H9 (cell line): Measurements from ENCODE around the gene PPARGC1A. TPM values are rescaled to one million over a fixed set of nuclear protein-coding genes. Genes with fewer than 3 reads are reported as not detected.
A peak's percentile ranks its signal among the peaks of the same experiment; 100 is the strongest.

Experiments used
- DNase-seq: peaks from one replicate; pipeline ENCODE4 v3.0.0-alpha.2; 2017
- H2AFZ ChIP-seq: one replicate; pipeline ENCODE4 v1.6.1; 2013; ENCODE audit warnings: mild to moderate bottlenecking, low read length, control low read depth, moderate library complexity
- H2AK5ac ChIP-seq: 2 replicates; pipeline ENCODE4 v1.6.1; 2013; ENCODE audit warnings: low read length, control low read depth, mixed read lengths; ENCODE audit not compliant: insufficient read length
- H2BK120ac ChIP-seq: one replicate; pipeline ENCODE4 v1.6.1; 2013; ENCODE audit warnings: low read depth, mild to moderate bottlenecking, low read length, control low read depth, inconsistent platforms; ENCODE audit not compliant: poor library complexity, severe bottlenecking
- H2BK12ac ChIP-seq: 2 replicates; pipeline ENCODE4 v1.6.1; 2013; ENCODE audit warnings: low read length, control low read depth, mixed read lengths, low read depth; ENCODE audit not compliant: insufficient read length
- H2BK15ac ChIP-seq: 2 replicates; pipeline ENCODE4 v1.6.1; 2013; ENCODE audit warnings: low read depth, low read length, control low read depth
- H2BK20ac ChIP-seq: one replicate; pipeline ENCODE4 v1.6.1; 2013; ENCODE audit warnings: low read depth, mild to moderate bottlenecking, low read length, control low read depth, inconsistent platforms; ENCODE audit not compliant: poor library complexity, severe bottlenecking
- H2BK5ac ChIP-seq: 2 replicates; pipeline ENCODE4 v1.6.1; 2013; ENCODE audit warnings: low read length, control low read depth, mixed read lengths; ENCODE audit not compliant: insufficient read length
- H3K14ac ChIP-seq: 2 replicates; pipeline ENCODE4 v1.6.1; 2013; ENCODE audit warnings: low read length, control low read depth; ENCODE audit not compliant: insufficient read depth
- H3K18ac ChIP-seq: 2 replicates; pipeline ENCODE4 v1.6.1; 2013; ENCODE audit warnings: low read depth, mild to moderate bottlenecking, mixed read lengths, low read length, control low read depth; ENCODE audit not compliant: insufficient read length
- H3K23ac ChIP-seq: 2 replicates; pipeline ENCODE4 v1.6.1; 2013; ENCODE audit warnings: low read length, control low read depth, mixed read lengths, low read depth; ENCODE audit not compliant: insufficient read length
- H3K23me2 ChIP-seq: 2 replicates; pipeline ENCODE4 v1.6.1; 2013; ENCODE audit warnings: low read depth, mild to moderate bottlenecking, mixed read lengths, low read length, control low read depth; ENCODE audit not compliant: insufficient read length, poor library complexity, severe bottlenecking
- H3K27ac ChIP-seq: 2 replicates; pipeline ENCODE4 v1.5.1; 2013; ENCODE audit warnings: low read length, control low read depth, mixed read lengths, low read depth; ENCODE audit not compliant: insufficient read length
- H3K27me3 ChIP-seq: 2 replicates; pipeline ENCODE4 v1.6.1; 2013; ENCODE audit warnings: low read length, control low read depth, inconsistent platforms; ENCODE audit not compliant: insufficient read depth
- H3K4ac ChIP-seq: 2 replicates; pipeline ENCODE4 v1.6.1; 2013; ENCODE audit warnings: low read depth, mild to moderate bottlenecking, control low read depth, inconsistent platforms, low read length, moderate library complexity
- H3K4me1 ChIP-seq: 2 replicates; pipeline ENCODE4 v1.6.1; 2013; ENCODE audit warnings: low read length, control low read depth, inconsistent platforms; ENCODE audit not compliant: insufficient read depth
- H3K4me2 ChIP-seq: 2 replicates; pipeline ENCODE4 v1.6.1; 2013; ENCODE audit warnings: low read length, control low read depth, mixed read lengths; ENCODE audit not compliant: insufficient read length, insufficient read depth
- H3K56ac ChIP-seq: 2 replicates; pipeline ENCODE4 v1.6.1; 2013; ENCODE audit warnings: low read depth, mild to moderate bottlenecking, mixed read lengths, low read length, control low read depth; ENCODE audit not compliant: insufficient read length
- H3K79me1 ChIP-seq: 2 replicates; pipeline ENCODE4 v1.6.1; 2013; ENCODE audit warnings: low read depth, mild to moderate bottlenecking, moderate library complexity, low read length, control low read depth, inconsistent platforms; ENCODE audit not compliant: insufficient read depth, poor library complexity, severe bottlenecking
- H3K79me2 ChIP-seq: 2 replicates; pipeline ENCODE4 v1.6.1; 2013; ENCODE audit warnings: low read length, control low read depth, inconsistent platforms; ENCODE audit not compliant: insufficient read depth
- H3K9ac ChIP-seq: 2 replicates; pipeline ENCODE4 v1.6.1; 2013; ENCODE audit warnings: low read length, control low read depth, mixed read lengths; ENCODE audit not compliant: insufficient read length; ENCODE audit errors: extremely low read depth
- H3K9me3 ChIP-seq: one replicate; pipeline ENCODE4 v1.6.1; 2013; ENCODE audit warnings: low read depth, low read length, inconsistent platforms; ENCODE audit not compliant: control insufficient read depth
- H3T11ph ChIP-seq: one replicate; pipeline ENCODE4 v1.6.1; 2013; ENCODE audit warnings: mild to moderate bottlenecking, low read length, control low read depth, inconsistent platforms
- H4K20me1 ChIP-seq: one replicate; pipeline ENCODE4 v1.6.1; 2013; ENCODE audit not compliant: control insufficient read depth, insufficient read length, insufficient read depth
- H4K5ac ChIP-seq: 2 replicates; pipeline ENCODE4 v1.6.1; 2013; ENCODE audit warnings: low read depth, mild to moderate bottlenecking, mixed read lengths, low read length, control low read depth; ENCODE audit not compliant: insufficient read length
- H4K8ac ChIP-seq: replicated peaks from 2 replicates; pipeline ENCODE4 v1.6.1; 2013; ENCODE audit warnings: low read length, control low read depth, mixed read lengths, low read depth; ENCODE audit not compliant: insufficient read length
- H4K91ac ChIP-seq: 2 replicates; pipeline ENCODE4 v1.6.1; 2013; ENCODE audit warnings: low read depth, mild to moderate bottlenecking, moderate library complexity, mixed read lengths, low read length, control low read depth; ENCODE audit not compliant: insufficient read length
- H3K27ac Mint-ChIP-seq, 3 experiments: 2 replicates in 2 of 3; 3 replicates in 1 of 3; pipeline ENCODE4 v1.8.0; 2020 to 2021; ENCODE audit warnings: mixed read lengths in 3 of 3, mild to moderate bottlenecking in 1 of 3, moderate library complexity in 1 of 3
- H3K27me3 Mint-ChIP-seq: 2 replicates; pipeline ENCODE4 v1.8.0; 2021; ENCODE audit warnings: low read depth, mild to moderate bottlenecking, moderate library complexity, mixed read lengths
- H3K36me3 Mint-ChIP-seq, 3 experiments: 2 replicates in 2 of 3; 3 replicates in 1 of 3; pipeline ENCODE4 v1.8.0; 2020 to 2021; ENCODE audit warnings: low read depth in 3 of 3, mixed read lengths in 3 of 3; ENCODE audit not compliant: insufficient read depth in 1 of 3
- H3K4me1 Mint-ChIP-seq, 2 experiments: 2 replicates each; pipeline ENCODE4 v1.8.0; 2020; ENCODE audit warnings: mixed read lengths in 2 of 2
- H3K4me3 Mint-ChIP-seq, 2 experiments: 2 replicates in 1 of 2; 3 replicates in 1 of 2; pipeline ENCODE4 v1.8.0; 2020 to 2021; ENCODE audit warnings: mild to moderate bottlenecking in 2 of 2, mixed read lengths in 2 of 2, moderate library complexity in 1 of 2
- H3K9me3 Mint-ChIP-seq, 2 experiments: 2 replicates in 1 of 2; 3 replicates in 1 of 2; pipeline ENCODE4 v1.8.0; 2020; ENCODE audit warnings: mild to moderate bottlenecking in 2 of 2, mixed read lengths in 2 of 2, moderate library complexity in 1 of 2
- WGBS: extraction: QIAGEN DNeasy Blood & Tissue Kit; methylation state at CpG from one replicate; pipeline ENCODE4 v1.1.7; 2013; ENCODE audit warnings: missing lambda C conversion rate, low lambda C conversion rate, mixed read lengths; ENCODE audit not compliant: insufficient read length; ENCODE audit errors: extremely low coverage; 5-methylcytosine and 5-hydroxymethylcytosine counted together
- total RNA-seq: library from RNA; stranded (reverse); gene quantifications from 2 replicates; pipeline ENCODE4 v1.2.1, GENCODE V29; 2021
- TF ChIP-seq, protein P1 (sequence below): fragments of 200-600 bp; sonication (generic); conservative IDR thresholded peaks from 3 replicates; pipeline ENCODE4 v1.8.0; 2021; ENCODE audit warnings: antibody characterized with exemption, mild to moderate bottlenecking

PPARGC1A gene
- total RNA-seq, 1 experiment from 2014 or later: 1.7 TPM

DNA sequence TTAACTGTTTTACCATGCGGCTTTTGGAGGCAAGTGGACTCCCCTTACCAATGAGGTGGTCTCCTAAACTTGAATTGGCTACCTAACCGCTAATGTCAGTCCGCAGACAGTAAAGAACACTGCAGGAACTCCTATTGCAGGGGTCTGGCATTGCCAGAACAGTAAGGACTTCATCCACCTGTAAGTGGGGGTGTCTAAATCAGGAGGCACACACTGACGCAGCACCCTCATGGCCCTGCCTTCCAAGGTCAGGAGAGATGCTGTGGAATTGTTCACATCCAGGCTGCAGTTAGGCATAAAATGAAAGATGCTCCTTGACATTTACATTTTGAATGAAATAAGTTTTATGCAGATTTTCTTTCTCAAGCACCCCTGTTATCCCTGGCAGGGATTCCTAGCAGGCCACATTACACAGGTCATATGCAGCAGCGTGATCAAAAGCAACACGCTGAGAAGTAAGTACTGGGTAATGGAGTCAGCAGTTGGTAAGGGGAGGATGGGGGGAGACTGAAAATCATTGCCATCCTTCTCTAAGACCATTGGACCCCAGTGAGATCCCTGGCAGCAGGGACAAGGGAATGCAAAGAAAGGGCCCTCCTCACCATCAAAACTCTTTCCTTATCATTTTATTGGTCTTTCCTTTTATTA, 3.8 kb downstream of the PPARGC1A start:
- Histone ChIP-seq H2AFZ (no peak overlapping the region), H4K5ac (no peak overlapping the region), H2BK12ac (no peak overlapping the region), H3K9me3 (no peaks in the 10 kb centered on the region), H3T11ph (no peak overlapping the region), H3K18ac (no peak overlapping the region), H3K9ac (no peak overlapping the region), H3K23ac (no peak overlapping the region), H2BK5ac (no peak overlapping the region), H3K4me2 (peak overlapping the region; percentile 11), H4K20me1 (no peaks in the 10 kb centered on the region), H2BK120ac (no peak overlapping the region), H3K23me2 (peaks cover 3% of the 10 kb centered on the region), H2BK15ac (no peak overlapping the region), H4K91ac (no peak overlapping the region), H2AK5ac (no peak overlapping the region), H2BK20ac (no peak overlapping the region), H3K79me1 (no peaks in the 10 kb centered on the region), H3K4ac (no peak overlapping the region), H4K8ac (no peak overlapping the region), H3K79me2 (no peaks in the 10 kb centered on the region), H3K27ac (no peak overlapping the region), H3K56ac (no peak overlapping the region), H3K4me1 (peaks cover 16% of the 10 kb centered on the region; the same call in 1 of the 2 replicates), H3K14ac (no peak overlapping the region), H3K27me3 (no peaks in the 10 kb centered on the region; the same call in 1 of the 2 replicates)
- peaks cover 39% of the 10 kb centered on the region for H3K27me3 Mint-ChIP-seq
- no peaks in the 10 kb centered on the region for H3K36me3 Mint-ChIP-seq
- H3K4me3 Mint-ChIP-seq: no peak overlapping the region; a peak in 1 of 5 replicates
- H3K27ac Mint-ChIP-seq: no peak overlapping the region
- TF ChIP-seq, protein P1, sequence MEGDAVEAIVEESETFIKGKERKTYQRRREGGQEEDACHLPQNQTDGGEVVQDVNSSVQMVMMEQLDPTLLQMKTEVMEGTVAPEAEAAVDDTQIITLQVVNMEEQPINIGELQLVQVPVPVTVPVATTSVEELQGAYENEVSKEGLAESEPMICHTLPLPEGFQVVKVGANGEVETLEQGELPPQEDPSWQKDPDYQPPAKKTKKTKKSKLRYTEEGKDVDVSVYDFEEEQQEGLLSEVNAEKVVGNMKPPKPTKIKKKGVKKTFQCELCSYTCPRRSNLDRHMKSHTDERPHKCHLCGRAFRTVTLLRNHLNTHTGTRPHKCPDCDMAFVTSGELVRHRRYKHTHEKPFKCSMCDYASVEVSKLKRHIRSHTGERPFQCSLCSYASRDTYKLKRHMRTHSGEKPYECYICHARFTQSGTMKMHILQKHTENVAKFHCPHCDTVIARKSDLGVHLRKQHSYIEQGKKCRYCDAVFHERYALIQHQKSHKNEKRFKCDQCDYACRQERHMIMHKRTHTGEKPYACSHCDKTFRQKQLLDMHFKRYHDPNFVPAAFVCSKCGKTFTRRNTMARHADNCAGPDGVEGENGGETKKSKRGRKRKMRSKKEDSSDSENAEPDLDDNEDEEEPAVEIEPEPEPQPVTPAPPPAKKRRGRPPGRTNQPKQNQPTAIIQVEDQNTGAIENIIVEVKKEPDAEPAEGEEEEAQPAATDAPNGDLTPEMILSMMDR: no peak
- H3K9me3 Mint-ChIP-seq: no peaks in the 10 kb centered on the region
- no CpG with 5 or more reads among the region's 6 CpGs for WGBS
- peaks cover 63 to 66% of the 10 kb centered on the region in 2 experiments for H3K4me1 Mint-ChIP-seq
- DNase-seq: no peak
